ENCODE data around the gene PITPNC1.

GRCh38 chr17:67713169-67713568 lies 336.1 kb downstream of the PITPNC1 start:
- no peak for TF ChIP-seq CTCF (IDR thresholded peaks at IDR 0.05; ENCODE audit: insufficient read depth, low read depth, low read length)
- TF ChIP-seq EZH2 (IDR thresholded peaks at IDR 0.05; ENCODE audit: insufficient read depth, low read length) = no peak
